ENCODE measurements around the gene GNPTAB. TPM values are rescaled to one million over a fixed set of nuclear protein-coding genes. Genes with fewer than 3 reads are reported as not detected.

Gene GNPTAB
- total RNA-seq, 1 experiment from 2014 or later = 40.8 TPM

DNA sequence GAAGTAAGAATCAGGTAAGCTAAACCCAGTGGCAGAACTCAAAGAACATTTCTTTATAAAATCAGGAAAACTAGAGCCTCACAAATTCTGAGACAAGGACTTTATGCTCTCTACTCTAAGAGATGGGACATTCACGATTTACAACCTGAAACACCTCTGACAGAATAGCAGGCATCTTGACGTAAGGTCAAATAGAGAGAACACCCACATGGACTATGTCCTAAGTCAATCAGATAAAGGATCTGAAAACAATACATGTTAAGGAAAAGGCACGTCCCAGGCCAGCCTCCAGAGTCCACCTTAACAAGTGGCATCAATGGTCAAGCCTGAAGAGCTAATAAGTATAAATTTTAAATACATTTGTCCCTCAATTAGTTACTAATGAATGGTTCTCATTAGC is 51.6 kb downstream of the GNPTAB start:
- ATAC-seq = no peak
- Histone ChIP-seq H3K4me1 (ENCODE audit: control insufficient read depth, insufficient read depth, low read length) (no peaks in the 10 kb centered on the region), H3K27ac (ENCODE audit: low read length) (no peak overlapping the region), H3K9me3 (ENCODE audit: control insufficient read depth, insufficient read depth, low read depth, low read length) (no peaks in the 10 kb centered on the region), H3K36me3 (ENCODE audit: control insufficient read depth, insufficient read depth, low read length) (no peaks in the 10 kb centered on the region), H3K4me3 (ENCODE audit: low read depth in 2 of 2, low read length in 2 of 2) (no peak overlapping the region), H3K27me3 (ENCODE audit: control insufficient read depth, insufficient read depth, low read length) (no peaks in the 10 kb centered on the region)
- no TSS peak for BruUV-seq (replicated peaks)
- DNase-seq (ENCODE audit: low read depth, low spot score) = no peak
- in situ Hi-C loops (cut with HindIII; ENCODE audit: low pct_unique_long_range_greater_than_20kb, low sequenced_read_pairs) (no loop called here), intact Hi-C loops (cut with micrococcal nuclease; ENCODE audit: unreplicated experiment) (no loop called here)
- TF ChIP-seq, protein P1, sequence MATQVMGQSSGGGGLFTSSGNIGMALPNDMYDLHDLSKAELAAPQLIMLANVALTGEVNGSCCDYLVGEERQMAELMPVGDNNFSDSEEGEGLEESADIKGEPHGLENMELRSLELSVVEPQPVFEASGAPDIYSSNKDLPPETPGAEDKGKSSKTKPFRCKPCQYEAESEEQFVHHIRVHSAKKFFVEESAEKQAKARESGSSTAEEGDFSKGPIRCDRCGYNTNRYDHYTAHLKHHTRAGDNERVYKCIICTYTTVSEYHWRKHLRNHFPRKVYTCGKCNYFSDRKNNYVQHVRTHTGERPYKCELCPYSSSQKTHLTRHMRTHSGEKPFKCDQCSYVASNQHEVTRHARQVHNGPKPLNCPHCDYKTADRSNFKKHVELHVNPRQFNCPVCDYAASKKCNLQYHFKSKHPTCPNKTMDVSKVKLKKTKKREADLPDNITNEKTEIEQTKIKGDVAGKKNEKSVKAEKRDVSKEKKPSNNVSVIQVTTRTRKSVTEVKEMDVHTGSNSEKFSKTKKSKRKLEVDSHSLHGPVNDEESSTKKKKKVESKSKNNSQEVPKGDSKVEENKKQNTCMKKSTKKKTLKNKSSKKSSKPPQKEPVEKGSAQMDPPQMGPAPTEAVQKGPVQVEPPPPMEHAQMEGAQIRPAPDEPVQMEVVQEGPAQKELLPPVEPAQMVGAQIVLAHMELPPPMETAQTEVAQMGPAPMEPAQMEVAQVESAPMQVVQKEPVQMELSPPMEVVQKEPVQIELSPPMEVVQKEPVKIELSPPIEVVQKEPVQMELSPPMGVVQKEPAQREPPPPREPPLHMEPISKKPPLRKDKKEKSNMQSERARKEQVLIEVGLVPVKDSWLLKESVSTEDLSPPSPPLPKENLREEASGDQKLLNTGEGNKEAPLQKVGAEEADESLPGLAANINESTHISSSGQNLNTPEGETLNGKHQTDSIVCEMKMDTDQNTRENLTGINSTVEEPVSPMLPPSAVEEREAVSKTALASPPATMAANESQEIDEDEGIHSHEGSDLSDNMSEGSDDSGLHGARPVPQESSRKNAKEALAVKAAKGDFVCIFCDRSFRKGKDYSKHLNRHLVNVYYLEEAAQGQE (IDR thresholded peaks at IDR 0.05; ENCODE audit: insufficient read depth in 1 of 2, low read depth in 2 of 2, low read length in 1 of 2) = no peak
- TF ChIP-seq POLR2AphosphoS5 (IDR thresholded peaks at IDR 0.05; ENCODE audit: low read depth, low read length) (no peak), TCF7L2 (IDR thresholded peaks at IDR 0.05; ENCODE audit: low read depth, low read length) (no peak), SIN3A (IDR thresholded peaks at IDR 0.05; ENCODE audit: borderline replicate concordance, insufficient read depth, low read depth, low read length) (no peak)
- TF ChIP-seq, protein P2, sequence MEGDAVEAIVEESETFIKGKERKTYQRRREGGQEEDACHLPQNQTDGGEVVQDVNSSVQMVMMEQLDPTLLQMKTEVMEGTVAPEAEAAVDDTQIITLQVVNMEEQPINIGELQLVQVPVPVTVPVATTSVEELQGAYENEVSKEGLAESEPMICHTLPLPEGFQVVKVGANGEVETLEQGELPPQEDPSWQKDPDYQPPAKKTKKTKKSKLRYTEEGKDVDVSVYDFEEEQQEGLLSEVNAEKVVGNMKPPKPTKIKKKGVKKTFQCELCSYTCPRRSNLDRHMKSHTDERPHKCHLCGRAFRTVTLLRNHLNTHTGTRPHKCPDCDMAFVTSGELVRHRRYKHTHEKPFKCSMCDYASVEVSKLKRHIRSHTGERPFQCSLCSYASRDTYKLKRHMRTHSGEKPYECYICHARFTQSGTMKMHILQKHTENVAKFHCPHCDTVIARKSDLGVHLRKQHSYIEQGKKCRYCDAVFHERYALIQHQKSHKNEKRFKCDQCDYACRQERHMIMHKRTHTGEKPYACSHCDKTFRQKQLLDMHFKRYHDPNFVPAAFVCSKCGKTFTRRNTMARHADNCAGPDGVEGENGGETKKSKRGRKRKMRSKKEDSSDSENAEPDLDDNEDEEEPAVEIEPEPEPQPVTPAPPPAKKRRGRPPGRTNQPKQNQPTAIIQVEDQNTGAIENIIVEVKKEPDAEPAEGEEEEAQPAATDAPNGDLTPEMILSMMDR (IDR thresholded peaks at IDR 0.05) = no peak
- ChIA-PET CTCF (no interaction called here), POLR2A (interaction anchor here (0.6 kb wide), 1 partner anchor 488 kb away, joined by 6 read pairs; no protein-coding TSS in a partner anchor)

DNA sequence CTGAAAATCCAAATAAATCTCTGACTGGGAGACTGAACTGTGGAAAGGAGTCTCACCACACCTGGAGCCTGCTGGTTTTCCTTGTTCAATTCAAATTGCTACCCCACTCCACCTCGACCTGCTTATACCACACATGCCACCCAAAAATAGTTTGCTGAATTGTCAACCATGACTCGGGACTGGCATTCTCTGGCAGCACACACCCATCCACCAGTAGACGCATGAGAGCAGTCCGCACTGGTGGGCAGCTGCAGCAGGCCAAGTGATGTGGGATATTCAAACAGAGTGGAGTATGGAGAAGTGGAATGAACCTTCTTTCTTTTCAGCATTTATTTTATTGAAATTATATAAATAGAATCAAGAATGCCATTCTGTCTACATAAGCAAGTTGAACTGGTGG is 52.8 kb downstream of the GNPTAB start:
- H3K36me3 ChIP-seq (ENCODE audit: control insufficient read depth, insufficient read depth, low read length) = no peaks in the 10 kb centered on the region
- H3K4me1 ChIP-seq (ENCODE audit: control insufficient read depth, insufficient read depth, low read length) = no peaks in the 10 kb centered on the region
- intact Hi-C loops (cut with micrococcal nuclease; ENCODE audit: unreplicated experiment) = no loop called here
- H3K27me3 ChIP-seq (ENCODE audit: control insufficient read depth, insufficient read depth, low read length) = no peaks in the 10 kb centered on the region
- TF ChIP-seq POLR2AphosphoS5 (IDR thresholded peaks at IDR 0.05; ENCODE audit: low read depth, low read length) (no peak), SIN3A (IDR thresholded peaks at IDR 0.05; ENCODE audit: borderline replicate concordance, insufficient read depth, low read depth, low read length) (no peak), TCF7L2 (IDR thresholded peaks at IDR 0.05; ENCODE audit: low read depth, low read length) (no peak)
- TF ChIP-seq, protein P2 (IDR thresholded peaks at IDR 0.05) = no peak
- TF ChIP-seq, protein P1 (IDR thresholded peaks at IDR 0.05; ENCODE audit: insufficient read depth in 1 of 2, low read depth in 2 of 2, low read length in 1 of 2) = no peak
- DNase-seq (ENCODE audit: low read depth, low spot score) = no peak
- H3K4me3 ChIP-seq (ENCODE audit: low read depth in 2 of 2, low read length in 2 of 2) = no peak overlapping the region
- no peak for ATAC-seq
- H3K27ac ChIP-seq (ENCODE audit: low read length) = no peak overlapping the region
- in situ Hi-C loops (cut with HindIII; ENCODE audit: low pct_unique_long_range_greater_than_20kb, low sequenced_read_pairs) = no loop called here
- no peaks in the 10 kb centered on the region for H3K9me3 ChIP-seq (ENCODE audit: control insufficient read depth, insufficient read depth, low read depth, low read length)
- ChIA-PET POLR2A (no interaction called here), CTCF (no interaction called here)
- no TSS peak for BruUV-seq (replicated peaks)

All from Panc1 (cell line).